Erythroblast (primary cell): ENCODE results near the gene MCF2L2.
"Not testable (repeated sequence)": the region's sequence is repeated elsewhere in the genome, so short reads cannot be mapped to it uniquely, and the experiment has no call there.

ENCODE experiments used
- DNase-seq, 2 experiments: peaks; one replicate each; lab custom pipeline; 2025; lab: John Stamatoyannopoulos, UW
- GATA1 ChIP-seq: IDR thresholded peaks from 2 replicates; pipeline ENCODE4 v1.6.1; 2011; ENCODE audit warnings: low read depth, mild to moderate bottlenecking, control low read depth, low read length, moderate library complexity
- POLR2A ChIP-seq: IDR thresholded peaks from 2 replicates; pipeline ENCODE4 v1.6.1; 2011; ENCODE audit warnings: mild to moderate bottlenecking, low read length

Gene MCF2L2, protein sequence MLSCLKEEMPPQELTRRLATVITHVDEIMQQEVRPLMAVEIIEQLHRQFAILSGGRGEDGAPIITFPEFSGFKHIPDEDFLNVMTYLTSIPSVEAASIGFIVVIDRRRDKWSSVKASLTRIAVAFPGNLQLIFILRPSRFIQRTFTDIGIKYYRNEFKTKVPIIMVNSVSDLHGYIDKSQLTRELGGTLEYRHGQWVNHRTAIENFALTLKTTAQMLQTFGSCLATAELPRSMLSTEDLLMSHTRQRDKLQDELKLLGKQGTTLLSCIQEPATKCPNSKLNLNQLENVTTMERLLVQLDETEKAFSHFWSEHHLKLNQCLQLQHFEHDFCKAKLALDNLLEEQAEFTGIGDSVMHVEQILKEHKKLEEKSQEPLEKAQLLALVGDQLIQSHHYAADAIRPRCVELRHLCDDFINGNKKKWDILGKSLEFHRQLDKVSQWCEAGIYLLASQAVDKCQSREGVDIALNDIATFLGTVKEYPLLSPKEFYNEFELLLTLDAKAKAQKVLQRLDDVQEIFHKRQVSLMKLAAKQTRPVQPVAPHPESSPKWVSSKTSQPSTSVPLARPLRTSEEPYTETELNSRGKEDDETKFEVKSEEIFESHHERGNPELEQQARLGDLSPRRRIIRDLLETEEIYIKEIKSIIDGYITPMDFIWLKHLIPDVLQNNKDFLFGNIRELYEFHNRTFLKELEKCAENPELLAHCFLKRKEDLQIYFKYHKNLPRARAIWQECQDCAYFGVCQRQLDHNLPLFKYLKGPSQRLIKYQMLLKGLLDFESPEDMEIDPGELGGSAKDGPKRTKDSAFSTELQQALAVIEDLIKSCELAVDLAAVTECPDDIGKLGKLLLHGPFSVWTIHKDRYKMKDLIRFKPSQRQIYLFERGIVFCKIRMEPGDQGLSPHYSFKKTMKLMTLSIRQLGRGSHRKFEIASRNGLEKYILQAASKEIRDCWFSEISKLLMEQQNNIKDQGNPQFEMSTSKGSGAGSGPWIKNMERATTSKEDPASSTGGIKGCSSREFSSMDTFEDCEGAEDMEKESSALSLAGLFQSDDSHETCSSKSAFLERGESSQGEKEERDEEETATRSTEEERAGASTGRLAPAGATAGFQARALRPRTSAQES

GRCh38 chr3:183428447-183429211 lies at the start of gene MCF2L2:
Gene MCF2L2 (minus strand): TSS chr3:183428619. CDS start chr3:183427977, 642 bp downstream.
- peak; percentile 15 for TF ChIP-seq POLR2A
- no peak for TF ChIP-seq GATA1
- DNase-seq, result peak; percentile 48 to 54

DNA sequence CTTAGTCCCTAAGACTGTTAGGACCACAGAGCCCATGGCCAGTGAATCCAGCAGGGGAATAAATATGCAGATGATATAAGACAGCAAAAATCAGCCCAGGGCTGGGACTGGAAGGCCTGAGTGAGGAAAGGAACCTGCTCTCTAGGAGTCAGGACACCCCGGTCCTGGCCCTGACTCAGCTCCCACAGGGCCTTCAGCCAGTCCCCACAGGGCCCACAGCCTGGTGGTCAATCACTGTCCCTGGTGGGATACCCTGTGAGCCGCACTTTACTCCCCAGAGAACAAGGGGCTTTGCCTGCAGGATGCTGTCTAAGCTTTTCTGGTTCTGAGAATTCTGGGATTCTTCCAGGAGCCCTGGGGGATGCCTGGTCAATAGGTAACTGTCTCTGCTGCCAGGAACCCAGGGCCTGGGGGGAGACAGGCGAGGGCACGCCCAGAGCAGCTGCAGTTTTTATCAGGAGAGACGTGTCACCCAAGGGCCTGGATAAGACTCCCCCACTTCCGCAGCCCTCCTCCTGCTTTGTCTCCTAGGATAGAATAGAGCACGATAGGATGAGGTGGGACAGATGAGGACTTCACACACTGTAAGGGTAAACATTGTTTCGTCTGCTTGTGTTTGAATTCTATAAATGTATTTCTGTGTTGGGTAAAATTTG lies 49.5 kb upstream of the MCF2L2 start:
- no peak for DNase-seq
- TF ChIP-seq POLR2A (no peak), GATA1 (no peak)

DNA sequence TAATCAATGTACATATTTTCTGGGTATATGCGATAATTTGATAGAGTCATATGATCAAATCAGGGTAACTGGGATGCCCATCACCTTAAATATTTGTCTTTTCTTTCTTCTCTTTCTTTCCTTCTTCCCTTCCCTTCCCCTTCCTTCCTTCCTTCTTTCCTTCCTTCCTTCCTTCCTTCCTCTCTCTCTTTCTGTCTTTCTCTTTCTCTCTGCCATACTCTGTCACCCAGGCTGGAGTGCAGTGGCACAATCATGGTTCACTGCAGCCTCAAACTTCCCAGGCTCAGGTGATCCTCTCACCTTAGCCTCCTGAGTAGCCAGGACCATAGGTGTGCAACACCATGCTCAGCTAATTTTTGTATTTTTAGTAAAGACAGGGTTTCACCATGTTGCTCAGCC lies 47.3 kb upstream of the MCF2L2 start:
- DNase-seq, result not testable (repeated sequence)

GRCh38 chr3:183475016-183475763 lies 46.8 kb upstream of the MCF2L2 start:
- no peak for TF ChIP-seq POLR2A
- no peak for TF ChIP-seq GATA1
- DNase-seq, result no peak

- TF ChIP-seq POLR2A (no peak), GATA1 (no peak)
- no peak for DNase-seq
These were observed 45.5 kb upstream of the MCF2L2 start for GRCh38 chr3:183473969-183474368.

DNA sequence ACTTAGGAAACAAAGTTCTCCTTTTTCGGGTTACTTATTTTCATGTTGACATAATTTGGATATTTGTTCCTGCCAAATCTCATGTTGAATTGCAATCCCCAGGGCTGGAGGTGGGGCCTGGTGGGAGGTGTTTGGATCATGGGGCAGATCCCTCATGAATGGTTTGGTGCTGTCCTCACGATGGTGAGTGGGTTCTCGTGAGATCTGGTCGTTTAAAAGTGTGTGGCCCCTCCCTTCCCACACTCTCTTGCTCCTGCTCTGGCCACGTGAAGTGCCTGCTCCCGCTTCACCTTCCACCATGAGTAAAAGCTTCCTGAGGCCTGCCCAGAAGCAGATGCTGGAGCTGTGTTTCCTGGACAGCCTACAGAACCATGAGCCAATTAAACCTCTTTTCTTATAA lies 43.7 kb upstream of the MCF2L2 start:
- no peak for DNase-seq
- TF ChIP-seq GATA1 (no peak), POLR2A (no peak)

GRCh38 chr3:183468424-183468823 lies 40.0 kb upstream of the MCF2L2 start:
- TF ChIP-seq GATA1, result no peak
- no peak for TF ChIP-seq POLR2A
- DNase-seq, result peak in 1 of 2 experiments; percentile 6

DNA sequence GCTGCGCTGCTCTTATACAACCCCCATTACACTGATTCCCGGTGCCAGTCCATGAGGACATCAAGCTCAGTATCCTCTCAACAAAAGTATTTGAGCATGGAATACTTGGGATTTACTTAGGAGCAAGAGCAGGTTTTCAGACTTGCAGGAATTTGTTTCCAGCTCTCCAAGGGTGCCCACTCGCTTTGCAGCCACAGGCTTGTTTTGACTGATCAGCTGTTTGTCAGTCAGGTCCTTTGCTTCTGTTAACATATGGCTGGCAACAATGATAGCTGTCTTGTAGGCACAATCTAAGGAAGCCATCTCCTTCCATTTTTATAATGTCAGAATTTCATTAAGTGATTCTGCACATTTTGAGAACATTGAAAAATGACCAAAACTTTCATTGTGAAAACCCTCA lies 38.2 kb upstream of the MCF2L2 start:
- no peak for DNase-seq
- TF ChIP-seq GATA1, result no peak
- TF ChIP-seq POLR2A, result no peak

DNA sequence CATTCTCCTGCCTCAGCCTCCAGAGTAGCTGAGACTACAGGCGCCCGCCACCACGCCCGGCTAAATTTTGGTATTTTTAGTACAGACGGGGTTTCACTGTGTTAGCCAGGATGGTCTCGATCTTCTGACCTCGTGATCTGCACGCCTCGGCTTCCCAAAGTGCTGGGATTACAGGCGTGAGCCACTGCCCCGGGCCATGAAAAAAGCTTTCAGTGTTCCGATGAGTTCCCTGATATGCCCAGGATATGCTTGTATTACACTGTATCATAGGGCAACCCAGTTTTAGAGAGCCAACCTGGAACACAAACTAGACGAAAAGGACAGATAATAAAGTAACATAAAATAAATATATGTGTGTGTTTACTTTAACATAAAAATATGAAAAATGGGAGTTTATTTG lies 37.3 kb upstream of the MCF2L2 start:
- not testable (repeated sequence) for DNase-seq

GRCh38 chr3:183464480-183464879 lies 36.1 kb upstream of the MCF2L2 start:
- no peak for DNase-seq
- TF ChIP-seq POLR2A (no peak), GATA1 (no peak)

GRCh38 chr3:183460081-183461055 lies 31.9 kb upstream of the MCF2L2 start:
- no peak for DNase-seq
- TF ChIP-seq POLR2A (no peak), GATA1 (no peak)
